HG02943 (cell line): ENCODE data around the gene BIRC3.
"Not testable (repeated sequence)": the region's sequence is repeated elsewhere in the genome, so short reads cannot be mapped to it uniquely, and the experiment has no call there.

Source experiments
- ATAC-seq: cut with Tn5 transposase; IDR thresholded peaks from one replicate; pipeline ENCODE4 v1.9.1; 2021; ENCODE audit warnings: mild to moderate bottlenecking, low read depth, moderate library complexity; ENCODE audit not compliant: unreplicated experiment

Gene BIRC3

DNA sequence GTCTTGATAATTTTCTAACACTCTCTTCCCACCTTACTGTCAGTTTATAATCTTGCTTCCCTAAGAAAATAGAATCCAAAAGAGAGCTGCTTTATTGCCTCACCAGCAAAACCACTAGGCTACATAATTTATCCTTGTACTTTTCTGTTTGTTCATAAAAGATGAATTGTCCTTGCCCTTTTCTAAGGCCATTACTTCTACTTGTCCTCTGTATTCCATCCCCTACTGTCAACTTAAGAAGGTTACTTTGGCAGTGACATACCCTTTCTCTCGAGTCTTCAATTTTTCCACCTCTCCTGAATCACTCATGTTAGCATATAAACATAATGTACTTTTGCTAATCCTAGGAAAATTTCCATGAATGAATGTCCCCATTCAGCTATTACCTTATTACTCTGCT, 47.7 kb downstream of the BIRC3 start:
- ATAC-seq = no peak

DNA sequence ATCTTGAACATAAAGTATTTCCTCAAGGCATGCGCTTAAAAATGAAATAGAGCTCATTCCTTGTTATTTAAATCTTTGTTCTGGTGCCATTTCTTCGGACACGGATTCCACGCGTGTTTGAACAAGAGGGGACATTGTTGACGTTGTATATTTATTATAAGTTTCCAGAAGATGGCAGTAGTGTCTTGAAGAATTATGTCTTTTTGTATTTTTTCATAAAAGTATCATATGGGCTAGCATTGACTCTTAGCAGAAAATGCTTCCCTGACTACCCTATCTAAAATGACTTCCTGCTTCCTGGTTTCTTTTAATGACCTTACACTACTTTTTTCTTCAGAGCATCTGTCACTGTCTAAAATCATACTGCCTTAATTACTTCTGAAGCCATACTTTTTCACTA, 50.1 kb downstream of the BIRC3 start:
- ATAC-seq = no peak

DNA sequence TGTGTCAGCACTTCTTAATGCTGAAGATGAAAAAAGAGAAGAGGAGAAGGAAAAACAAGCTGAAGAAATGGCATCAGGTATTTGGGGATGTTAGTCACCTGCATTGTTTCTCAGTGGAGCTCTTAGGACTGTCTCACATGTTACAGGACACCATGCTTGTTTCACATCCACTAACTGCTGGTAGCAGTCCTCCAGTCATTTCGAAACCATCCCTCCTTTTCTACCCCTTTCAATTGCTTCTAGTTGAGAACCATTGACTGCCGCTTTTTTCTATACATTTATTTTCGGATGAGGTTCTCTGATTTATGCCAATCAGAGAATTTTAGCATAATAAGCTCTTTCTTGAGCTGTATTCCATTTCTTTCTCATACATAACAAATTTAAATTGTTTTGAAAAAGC, 51.2 kb downstream of the BIRC3 start:
- ATAC-seq = peak; percentile 100

DNA sequence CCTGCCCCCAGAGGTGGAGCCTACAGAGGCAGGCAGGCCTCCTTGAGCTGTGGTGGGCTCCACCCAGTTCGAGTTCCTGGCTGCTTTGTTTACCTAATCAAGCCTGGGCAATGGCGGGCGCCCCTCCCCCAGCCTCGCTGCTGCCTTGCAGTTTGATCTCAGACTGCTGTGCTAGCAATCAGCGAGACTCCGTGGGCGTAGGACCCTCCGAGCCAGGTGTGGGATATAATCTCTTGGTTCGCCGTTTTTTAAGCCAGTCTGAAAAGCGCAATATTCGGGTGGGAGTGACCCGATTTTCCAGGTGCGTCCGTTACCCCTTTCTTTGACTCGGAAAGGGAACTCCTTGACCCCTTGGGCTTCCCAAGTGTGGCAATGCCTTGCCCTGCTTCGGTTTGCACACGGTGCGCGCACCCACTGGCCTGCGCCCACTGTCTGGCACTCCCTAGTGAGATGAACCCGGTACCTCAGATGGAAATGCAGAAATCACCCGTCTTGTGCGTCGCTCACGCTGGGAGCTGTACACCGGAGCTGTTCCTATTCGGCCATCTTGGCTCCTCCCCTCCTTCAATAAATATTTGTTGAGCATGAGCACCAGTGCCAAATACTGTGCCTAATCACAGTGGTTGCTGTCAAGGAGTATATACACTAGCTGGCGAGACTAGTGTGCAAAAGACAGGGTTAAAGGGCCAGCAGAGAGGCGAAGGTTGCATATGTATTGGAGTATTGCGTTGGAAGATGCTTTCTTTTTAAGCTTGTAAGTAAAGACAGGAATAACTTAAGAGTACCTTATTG, 57.5 kb downstream of the BIRC3 start:
- ATAC-seq = not testable (repeated sequence)

DNA sequence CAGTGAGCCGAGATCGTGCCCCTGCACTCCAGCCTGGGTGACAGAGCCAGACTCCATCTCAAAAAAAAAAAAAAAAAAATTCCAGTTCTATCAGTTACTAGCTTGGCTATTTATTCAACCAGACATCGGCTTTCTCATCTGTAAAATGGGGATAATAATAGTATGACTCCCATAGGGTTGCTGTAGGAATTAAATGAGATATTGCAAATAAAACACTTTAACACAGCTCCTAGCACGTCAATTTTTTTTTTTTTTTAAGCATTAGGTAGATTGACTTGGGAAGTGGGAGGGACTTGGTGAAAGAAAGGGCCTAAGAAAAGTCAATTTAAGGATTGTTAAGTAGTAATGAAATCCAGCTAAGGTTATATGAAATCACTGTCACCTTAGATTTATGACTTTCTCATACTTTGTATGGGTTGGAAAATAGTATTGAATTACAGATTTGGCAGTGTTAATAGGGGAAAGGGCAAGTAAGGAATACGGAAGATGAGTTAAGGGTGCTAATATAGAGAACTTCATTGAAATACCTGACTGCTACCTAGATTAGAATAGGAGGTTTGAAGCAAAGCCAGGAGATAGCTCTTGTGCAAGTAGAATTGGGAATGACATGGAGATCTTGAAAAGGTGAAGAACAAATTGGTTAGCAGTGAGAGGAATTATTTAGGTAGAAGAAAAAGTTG, 58.6 kb downstream of the BIRC3 start:
- ATAC-seq = no peak

DNA sequence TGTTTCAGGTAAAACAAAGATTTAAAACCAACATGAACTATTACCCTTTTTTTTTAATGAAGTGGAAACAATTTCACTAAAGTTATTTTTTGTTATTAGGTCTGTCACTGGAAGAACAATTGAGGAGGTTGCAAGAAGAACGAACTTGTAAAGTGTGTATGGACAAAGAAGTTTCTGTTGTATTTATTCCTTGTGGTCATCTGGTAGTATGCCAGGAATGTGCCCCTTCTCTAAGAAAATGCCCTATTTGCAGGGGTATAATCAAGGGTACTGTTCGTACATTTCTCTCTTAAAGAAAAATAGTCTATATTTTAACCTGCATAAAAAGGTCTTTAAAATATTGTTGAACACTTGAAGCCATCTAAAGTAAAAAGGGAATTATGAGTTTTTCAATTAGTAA, 60.6 kb downstream of the BIRC3 start:
- ATAC-seq = no peak

DNA sequence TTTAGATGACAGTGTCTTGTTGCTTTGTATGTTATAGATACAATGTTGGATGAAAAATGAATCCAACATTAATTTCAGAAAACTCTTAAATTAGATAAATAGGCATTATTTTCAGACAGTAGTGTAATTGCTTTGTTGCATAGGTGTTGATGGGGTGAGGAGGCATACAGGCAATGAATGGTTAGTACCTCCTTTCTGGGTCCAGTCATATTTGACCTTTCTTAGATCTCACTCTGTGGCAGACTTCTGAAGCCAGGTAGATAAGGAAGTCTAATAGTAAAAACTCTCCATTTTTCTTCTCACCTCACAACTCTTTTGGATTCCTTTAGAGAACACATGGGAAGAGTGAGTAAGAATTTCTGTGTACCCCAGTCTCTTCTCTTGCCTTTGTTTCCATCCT, 61.5 kb downstream of the BIRC3 start:
- ATAC-seq = no peak

DNA sequence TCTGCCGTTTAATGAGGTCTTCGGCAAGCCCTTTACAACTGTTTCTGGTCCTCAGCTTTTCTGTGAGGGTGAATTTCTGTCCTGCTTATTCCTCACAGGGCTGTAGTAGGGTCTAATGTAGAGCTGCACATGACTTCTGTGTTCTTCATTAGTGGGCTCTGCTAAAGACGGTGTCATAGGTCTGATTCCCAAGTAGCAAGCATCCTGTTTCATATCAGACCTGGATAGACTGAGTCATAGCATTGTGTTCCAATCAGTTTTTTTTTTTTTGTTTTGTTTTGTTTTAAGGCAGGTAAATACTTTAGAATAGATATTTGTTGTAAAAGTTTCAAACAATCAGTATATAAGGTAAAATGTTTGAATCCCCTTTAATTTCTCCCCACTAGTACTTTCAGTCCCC, 65.1 kb downstream of the BIRC3 start:
- ATAC-seq = no peak

DNA sequence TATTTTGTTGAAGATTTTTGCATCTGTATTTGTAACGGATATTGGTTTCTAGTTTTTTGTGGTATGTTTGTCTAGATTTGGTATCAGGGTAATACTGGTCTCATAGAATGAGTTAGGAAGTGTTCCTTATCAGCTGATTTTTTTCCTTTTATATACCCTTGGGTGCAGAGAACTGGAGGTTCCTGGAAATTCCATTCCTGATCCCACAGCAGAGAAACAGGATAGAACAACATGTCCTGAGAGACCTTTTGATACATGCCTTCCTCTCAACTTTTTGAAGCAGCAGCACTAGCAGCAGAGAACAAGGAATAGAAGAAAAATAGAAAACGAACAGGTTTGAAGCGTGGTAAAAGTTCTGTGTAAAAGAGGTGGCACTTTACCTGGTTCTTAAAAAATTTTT, 66.6 kb downstream of the BIRC3 start:
- ATAC-seq = no peak

DNA sequence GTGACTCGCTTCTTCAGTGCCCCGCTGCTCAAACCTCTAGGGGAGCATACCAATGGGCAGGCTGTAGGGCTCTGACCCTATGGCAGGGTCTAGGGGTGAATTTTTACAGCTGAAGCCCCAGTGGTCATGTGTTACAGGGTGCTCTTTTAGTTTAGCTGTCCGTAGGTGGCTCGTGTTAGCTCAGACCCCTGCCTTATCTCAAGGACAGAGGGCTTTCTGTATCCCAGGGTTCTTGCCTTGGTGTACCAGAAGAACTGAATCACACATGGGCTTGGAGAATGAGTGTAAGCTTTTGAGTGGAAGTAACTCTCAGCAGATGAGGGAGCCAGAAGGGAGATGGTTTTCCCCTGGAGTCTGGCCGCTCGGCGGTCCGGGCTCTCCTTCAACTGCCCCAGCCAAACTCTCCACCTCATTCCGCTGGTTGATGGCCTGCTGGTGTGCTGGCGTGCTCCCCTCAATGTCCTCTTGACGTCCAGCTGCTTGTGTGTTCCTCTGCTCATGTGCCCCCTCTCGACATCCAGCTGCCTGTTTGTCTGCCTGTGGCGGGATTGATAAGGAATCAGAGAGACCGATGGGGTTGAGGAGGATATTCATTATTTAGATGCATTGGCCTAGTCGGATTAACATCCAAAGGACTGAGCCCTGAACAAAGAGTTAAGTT, 67.3 kb downstream of the BIRC3 start:
- no peak for ATAC-seq

DNA sequence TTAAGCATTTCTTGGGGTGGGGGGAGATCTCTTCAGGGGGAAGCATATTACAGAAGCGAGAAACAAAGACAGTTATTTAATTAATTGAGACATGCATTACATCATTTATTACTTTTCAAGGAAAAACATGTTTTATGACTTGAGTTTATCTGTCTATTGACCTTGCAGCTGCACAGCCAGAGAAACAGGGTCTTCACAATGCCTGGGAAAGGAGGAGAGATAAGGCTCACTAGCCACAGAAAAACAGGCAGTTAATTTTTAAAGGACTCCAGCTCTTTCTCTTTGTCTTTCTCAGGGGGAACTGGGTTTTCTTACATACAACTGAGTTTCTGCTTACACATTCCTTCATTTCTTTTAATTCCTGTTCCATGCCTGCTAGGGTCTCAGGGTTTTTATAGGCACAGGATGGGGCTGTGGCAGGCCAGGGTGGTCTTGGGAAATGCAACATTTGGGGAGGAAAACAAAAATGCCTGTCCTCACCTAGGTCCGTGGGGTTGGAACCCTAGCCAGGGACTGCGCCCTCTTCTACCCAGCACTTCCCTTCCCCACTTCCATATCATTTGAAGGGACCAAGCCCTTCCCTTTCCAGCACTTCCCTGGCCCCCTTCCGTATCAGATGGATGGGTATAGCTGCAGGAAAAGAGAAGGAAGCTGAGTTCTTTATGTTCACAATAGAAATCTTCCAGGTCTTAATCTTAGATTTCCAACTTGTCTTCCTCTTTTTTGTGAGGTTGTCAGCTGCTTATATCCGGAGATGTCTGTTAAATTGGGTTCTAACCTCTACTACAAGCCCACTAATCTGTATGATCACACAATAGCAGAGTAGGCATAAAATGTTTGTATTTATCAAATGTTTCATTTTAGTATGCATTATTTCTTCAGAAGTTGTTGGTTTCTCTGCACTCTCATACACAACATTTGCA, 68.1 kb downstream of the BIRC3 start:
- no peak for ATAC-seq

DNA sequence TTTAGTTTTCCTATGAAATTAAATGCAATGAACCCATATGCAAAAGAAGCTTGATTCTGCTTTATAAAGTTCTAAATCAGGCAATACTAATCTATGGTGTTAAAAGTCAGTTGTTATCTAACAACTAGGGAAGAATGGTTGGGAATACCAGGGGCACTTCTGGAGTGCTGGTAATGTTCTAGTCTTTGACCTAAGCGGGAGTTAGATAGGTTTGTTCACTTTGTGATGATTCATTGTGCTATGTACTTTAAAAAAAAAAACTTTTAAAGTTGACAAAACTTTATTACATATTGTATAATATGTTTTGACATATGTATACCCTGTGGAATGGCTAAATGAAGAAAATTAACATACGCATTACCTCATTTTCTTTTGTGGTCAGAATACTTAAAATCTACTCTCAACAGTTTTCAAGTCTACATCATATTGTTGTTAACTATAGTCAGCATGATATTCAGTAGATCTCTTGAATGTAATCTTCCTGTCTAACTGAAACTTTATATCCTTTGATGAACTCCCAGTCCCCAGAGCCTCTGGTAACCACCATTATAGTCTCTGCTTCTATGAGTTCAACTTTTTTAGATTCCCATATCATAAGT, 69.0 kb downstream of the BIRC3 start:
- ATAC-seq = no peak

DNA sequence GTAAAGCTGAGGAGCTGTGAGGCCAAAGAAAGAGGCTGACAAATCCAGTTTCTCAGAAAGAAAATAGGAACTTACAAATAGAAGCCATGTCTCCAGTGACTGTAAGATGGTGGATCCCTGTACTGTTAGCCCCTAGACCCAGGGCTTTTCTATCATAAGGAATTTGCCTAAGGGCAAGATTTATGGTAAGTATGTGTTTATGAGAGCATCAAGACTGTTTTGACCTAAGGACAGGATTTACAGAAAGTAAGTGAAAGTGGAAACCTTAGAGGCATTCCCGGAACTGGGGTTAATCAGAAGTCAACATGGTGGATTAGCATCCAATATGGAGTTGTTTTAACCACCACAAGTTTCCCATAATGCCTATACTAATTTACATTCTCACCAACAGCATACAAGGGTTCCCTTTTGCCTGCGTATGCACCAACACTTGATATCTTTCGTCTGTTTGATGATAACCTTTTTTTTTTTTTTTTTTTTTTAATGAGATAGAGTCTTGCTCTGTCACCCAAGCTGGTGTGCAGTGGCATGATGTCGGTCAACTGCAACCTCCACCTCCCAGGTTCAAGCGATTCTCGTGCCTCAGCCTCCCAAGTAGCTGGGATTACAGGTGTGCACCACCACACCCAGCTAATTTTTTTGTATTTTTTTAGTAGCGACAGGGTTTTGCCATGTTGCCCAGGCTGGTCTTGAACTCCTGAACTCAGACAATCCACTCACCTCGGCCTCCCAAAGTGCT, 69.9 kb downstream of the BIRC3 start:
- ATAC-seq = no peak
